HL-60 (cell line): ENCODE data around the gene SPOCK3.

Experiments used
- DNase-seq, 2 experiments: peaks; one replicate each; pipeline ENCODE4 v3.0.0-alpha.2; 2010 to 2020; ENCODE audit warnings: low read depth in 1 of 2, low spot score in 1 of 2
- H3K27ac ChIP-seq: fragments of 250-450 bp; sonication (Bioruptor Pico); replicated peaks from 2 replicates; pipeline ENCODE4 v1.5.1; 2020; ENCODE audit warnings: mild to moderate bottlenecking, moderate library complexity
- H3K27me3 ChIP-seq: fragments of 250-450 bp; sonication (Bioruptor Pico); 2 replicates; pipeline ENCODE4 v1.5.1; 2021; ENCODE audit warnings: mild to moderate bottlenecking, moderate library complexity; ENCODE audit not compliant: insufficient read depth, poor library complexity, severe bottlenecking
- H3K4me3 ChIP-seq: replicated peaks from 2 replicates; pipeline ENCODE4 v1.5.1; 2011; ENCODE audit warnings: mild to moderate bottlenecking, control low read depth, low read length; ENCODE audit not compliant: insufficient read depth
- GABPA ChIP-seq: IDR thresholded peaks from 2 replicates; pipeline ENCODE4 v1.6.1; 2012; ENCODE audit warnings: low read depth
- POLR2AphosphoS5 ChIP-seq: IDR thresholded peaks from 2 replicates; pipeline ENCODE4 v1.6.1; 2012; ENCODE audit warnings: low read depth
- SPI1 ChIP-seq: IDR thresholded peaks from 2 replicates; pipeline ENCODE4 v1.6.1; 2012; ENCODE audit warnings: low read depth, mild to moderate bottlenecking, borderline replicate concordance
- TF ChIP-seq, protein P1 (sequence below): IDR thresholded peaks from 2 replicates; pipeline ENCODE4 v1.6.1; 2012; ENCODE audit warnings: low read depth; ENCODE audit not compliant: insufficient replicate concordance
- TF ChIP-seq, protein P2 (sequence below): IDR thresholded peaks from one replicate; pipeline ENCODE4 v1.5.1; 2011; ENCODE audit warnings: low read length, control low read depth, inconsistent platforms; ENCODE audit not compliant: insufficient read depth

Gene SPOCK3

DNA sequence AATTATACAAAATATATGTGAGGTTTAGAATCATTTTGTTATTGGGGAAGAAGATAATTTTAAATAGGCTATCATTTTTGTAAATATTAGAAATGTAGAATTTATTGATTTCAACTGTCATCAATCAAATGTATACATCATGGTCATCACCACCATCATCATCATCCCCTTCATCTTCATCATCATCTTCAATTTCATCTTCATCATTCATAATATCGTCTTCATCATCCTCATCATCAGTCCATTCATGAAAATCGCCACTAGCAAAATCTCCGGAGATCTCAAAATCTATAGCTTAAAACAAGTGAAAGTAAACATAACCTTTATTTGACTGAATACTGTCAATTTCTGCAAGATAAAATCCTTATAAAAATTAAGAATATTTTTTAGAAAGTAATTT lies 499.5 kb downstream of the SPOCK3 start:
- H3K27me3 ChIP-seq: no peaks in the 10 kb centered on the region
- DNase-seq: no peak
- TF ChIP-seq POLR2AphosphoS5 (no peak), GABPA (no peak)
- TF ChIP-seq, protein P1, sequence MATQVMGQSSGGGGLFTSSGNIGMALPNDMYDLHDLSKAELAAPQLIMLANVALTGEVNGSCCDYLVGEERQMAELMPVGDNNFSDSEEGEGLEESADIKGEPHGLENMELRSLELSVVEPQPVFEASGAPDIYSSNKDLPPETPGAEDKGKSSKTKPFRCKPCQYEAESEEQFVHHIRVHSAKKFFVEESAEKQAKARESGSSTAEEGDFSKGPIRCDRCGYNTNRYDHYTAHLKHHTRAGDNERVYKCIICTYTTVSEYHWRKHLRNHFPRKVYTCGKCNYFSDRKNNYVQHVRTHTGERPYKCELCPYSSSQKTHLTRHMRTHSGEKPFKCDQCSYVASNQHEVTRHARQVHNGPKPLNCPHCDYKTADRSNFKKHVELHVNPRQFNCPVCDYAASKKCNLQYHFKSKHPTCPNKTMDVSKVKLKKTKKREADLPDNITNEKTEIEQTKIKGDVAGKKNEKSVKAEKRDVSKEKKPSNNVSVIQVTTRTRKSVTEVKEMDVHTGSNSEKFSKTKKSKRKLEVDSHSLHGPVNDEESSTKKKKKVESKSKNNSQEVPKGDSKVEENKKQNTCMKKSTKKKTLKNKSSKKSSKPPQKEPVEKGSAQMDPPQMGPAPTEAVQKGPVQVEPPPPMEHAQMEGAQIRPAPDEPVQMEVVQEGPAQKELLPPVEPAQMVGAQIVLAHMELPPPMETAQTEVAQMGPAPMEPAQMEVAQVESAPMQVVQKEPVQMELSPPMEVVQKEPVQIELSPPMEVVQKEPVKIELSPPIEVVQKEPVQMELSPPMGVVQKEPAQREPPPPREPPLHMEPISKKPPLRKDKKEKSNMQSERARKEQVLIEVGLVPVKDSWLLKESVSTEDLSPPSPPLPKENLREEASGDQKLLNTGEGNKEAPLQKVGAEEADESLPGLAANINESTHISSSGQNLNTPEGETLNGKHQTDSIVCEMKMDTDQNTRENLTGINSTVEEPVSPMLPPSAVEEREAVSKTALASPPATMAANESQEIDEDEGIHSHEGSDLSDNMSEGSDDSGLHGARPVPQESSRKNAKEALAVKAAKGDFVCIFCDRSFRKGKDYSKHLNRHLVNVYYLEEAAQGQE: no peak

DNA sequence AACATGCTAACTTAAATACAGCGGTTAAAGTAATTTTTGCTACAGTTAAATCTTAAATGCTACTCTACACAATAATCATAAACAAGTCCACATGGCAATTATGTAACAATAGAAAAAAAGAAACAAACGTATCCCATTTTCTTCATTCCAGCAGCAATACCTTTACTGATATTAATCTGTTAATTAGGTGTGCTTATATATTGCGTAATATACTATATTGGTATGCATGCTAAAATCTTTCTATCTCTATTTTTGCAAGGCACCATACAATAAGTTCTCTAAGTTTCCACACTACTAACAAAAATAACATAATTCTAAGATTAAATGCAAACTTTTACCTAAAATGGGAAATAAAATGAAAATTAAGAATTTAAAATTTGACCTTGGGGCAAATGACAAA lies 500.6 kb downstream of the SPOCK3 start:
- H3K27ac ChIP-seq: no peak overlapping the region
- DNase-seq: no peak
- H3K27me3 ChIP-seq: no peaks in the 10 kb centered on the region
- H3K4me3 ChIP-seq: no peak overlapping the region
- TF ChIP-seq, protein P2, sequence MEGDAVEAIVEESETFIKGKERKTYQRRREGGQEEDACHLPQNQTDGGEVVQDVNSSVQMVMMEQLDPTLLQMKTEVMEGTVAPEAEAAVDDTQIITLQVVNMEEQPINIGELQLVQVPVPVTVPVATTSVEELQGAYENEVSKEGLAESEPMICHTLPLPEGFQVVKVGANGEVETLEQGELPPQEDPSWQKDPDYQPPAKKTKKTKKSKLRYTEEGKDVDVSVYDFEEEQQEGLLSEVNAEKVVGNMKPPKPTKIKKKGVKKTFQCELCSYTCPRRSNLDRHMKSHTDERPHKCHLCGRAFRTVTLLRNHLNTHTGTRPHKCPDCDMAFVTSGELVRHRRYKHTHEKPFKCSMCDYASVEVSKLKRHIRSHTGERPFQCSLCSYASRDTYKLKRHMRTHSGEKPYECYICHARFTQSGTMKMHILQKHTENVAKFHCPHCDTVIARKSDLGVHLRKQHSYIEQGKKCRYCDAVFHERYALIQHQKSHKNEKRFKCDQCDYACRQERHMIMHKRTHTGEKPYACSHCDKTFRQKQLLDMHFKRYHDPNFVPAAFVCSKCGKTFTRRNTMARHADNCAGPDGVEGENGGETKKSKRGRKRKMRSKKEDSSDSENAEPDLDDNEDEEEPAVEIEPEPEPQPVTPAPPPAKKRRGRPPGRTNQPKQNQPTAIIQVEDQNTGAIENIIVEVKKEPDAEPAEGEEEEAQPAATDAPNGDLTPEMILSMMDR: no peak
- TF ChIP-seq, protein P1: no peak
- no peak for TF ChIP-seq POLR2AphosphoS5
- TF ChIP-seq SPI1: no peak
- no peak for TF ChIP-seq GABPA

More for the DNA sequence above, 499.5 kb downstream of the SPOCK3 start:
- Histone ChIP-seq H3K4me3 (no peak overlapping the region), H3K27ac (no peak overlapping the region)

DNA sequence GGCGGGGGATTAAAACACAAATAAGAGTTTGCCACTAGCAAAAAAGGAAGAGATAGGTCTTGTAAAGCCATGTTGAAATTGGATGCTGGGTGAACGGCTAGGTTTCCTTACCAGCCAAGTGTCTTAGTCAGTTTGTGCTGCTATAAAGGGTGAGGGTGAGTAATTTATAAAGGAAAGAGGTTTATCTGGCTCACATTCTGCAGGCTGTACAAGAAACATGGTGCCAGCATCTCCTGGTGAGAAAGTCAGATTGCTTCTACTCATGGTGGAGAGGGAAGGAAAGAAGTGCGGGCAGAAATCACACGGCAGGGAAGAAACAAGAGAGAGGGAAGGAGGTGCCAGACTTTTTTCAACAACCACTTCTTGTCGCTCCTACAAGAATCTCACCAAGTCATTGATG lies 507.5 kb downstream of the SPOCK3 start:
- no peak for TF ChIP-seq SPI1
- TF ChIP-seq GABPA: no peak
- TF ChIP-seq, protein P1: no peak
- no peak for TF ChIP-seq POLR2AphosphoS5
- TF ChIP-seq, protein P2: no peak
- Histone ChIP-seq H3K27ac (no peak overlapping the region), H3K27me3 (no peaks in the 10 kb centered on the region), H3K4me3 (no peak overlapping the region)
- DNase-seq: no peak

DNA sequence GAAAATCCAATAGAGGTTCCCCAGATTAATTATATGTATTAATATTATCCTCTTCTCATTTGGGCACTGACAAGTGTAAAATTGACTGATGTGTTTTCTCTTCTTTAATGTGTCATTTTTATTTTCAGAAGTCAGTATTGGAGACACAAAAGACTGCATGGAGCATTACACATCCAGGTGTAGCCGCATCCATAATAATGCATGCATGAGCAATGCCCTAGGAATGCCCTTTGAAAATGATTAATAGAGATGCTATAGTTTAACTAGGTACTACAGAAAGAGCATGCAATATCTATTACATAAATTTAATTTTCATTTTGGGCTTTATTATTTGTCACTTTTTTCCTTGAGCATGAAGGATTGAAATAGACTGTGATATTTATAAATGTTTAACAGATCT lies 509.9 kb downstream of the SPOCK3 start:
- DNase-seq: no peak
- no peak overlapping the region for H3K4me3 ChIP-seq
- H3K27ac ChIP-seq: no peak overlapping the region
- H3K27me3 ChIP-seq: no peaks in the 10 kb centered on the region
- no peak for TF ChIP-seq GABPA
- TF ChIP-seq, protein P1: no peak
- no peak for TF ChIP-seq POLR2AphosphoS5
- TF ChIP-seq, protein P2: no peak
- TF ChIP-seq SPI1: no peak
